ENCODE data around the gene SMPD1. TPM values are rescaled to one million over a fixed set of nuclear protein-coding genes. Genes with fewer than 3 reads are reported as not detected.

The SMPD1 gene
- total and polyA plus RNA-seq, 9 of the 15 experiments (the other 6 are each of a cell fraction or from before 2014, with no cell fraction given): 0.90 to 9.9 (median 5.2) TPM

DNA sequence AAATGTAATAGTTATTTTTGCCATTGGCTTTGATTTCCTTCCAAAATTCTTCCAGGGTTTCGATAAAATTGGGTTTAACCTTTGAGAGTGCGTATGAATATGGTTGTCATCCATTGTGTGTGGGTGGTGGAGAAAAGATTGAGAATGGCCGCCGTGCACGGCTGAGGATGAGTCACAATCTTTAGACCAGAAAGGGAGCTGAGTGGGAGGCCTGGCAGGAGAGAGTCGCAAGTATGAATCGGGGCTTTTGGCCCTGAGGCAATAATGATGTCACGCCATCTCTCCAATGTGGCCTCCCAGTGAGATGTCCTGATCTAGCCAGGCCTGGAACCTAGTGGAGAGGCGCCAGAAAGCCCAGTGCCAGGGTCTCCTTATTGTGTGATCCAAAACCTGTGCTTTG lies 33.1 kb upstream of the SMPD1 start (continued):
- no peak for TF ChIP-seq HEY1 (CRISPR knock-in tag; IDR thresholded peaks at IDR 0.05; ENCODE audit: borderline replicate concordance)
- no peak for TF ChIP-seq DACH1 (IDR thresholded peaks at IDR 0.05; ENCODE audit: partially characterized antibody)
- TF ChIP-seq ATF7 (IDR thresholded peaks at IDR 0.05): peak; percentile 43; the same call in 1 of the 2 replicates
- no peak for TF ChIP-seq ARHGAP35 (IDR thresholded peaks at IDR 0.05; ENCODE audit: partially characterized antibody)
- TF ChIP-seq EZH2 (IDR thresholded peaks at IDR 0.05; ENCODE audit: borderline replicate concordance, low read depth, low read length): no peak
- TF ChIP-seq FOXM1 (IDR thresholded peaks at IDR 0.05; ENCODE audit: low read depth): no peak
- TF ChIP-seq FOXM1 (CRISPR knock-in tag; IDR thresholded peaks at IDR 0.05; ENCODE audit: low read depth): no peak
- TF ChIP-seq, protein P1, sequence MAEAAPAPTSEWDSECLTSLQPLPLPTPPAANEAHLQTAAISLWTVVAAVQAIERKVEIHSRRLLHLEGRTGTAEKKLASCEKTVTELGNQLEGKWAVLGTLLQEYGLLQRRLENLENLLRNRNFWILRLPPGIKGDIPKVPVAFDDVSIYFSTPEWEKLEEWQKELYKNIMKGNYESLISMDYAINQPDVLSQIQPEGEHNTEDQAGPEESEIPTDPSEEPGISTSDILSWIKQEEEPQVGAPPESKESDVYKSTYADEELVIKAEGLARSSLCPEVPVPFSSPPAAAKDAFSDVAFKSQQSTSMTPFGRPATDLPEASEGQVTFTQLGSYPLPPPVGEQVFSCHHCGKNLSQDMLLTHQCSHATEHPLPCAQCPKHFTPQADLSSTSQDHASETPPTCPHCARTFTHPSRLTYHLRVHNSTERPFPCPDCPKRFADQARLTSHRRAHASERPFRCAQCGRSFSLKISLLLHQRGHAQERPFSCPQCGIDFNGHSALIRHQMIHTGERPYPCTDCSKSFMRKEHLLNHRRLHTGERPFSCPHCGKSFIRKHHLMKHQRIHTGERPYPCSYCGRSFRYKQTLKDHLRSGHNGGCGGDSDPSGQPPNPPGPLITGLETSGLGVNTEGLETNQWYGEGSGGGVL (CRISPR knock-in tag; IDR thresholded peaks at IDR 0.05): no peak
- TF ChIP-seq, protein P2, sequence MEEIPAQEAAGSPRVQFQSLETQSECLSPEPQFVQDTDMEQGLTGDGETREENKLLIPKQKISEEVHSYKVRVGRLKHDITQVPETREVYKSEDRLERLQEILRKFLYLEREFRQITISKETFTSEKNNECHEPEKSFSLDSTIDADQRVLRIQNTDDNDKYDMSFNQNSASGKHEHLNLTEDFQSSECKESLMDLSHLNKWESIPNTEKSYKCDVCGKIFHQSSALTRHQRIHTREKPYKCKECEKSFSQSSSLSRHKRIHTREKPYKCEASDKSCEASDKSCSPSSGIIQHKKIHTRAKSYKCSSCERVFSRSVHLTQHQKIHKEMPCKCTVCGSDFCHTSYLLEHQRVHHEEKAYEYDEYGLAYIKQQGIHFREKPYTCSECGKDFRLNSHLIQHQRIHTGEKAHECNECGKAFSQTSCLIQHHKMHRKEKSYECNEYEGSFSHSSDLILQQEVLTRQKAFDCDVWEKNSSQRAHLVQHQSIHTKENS (CRISPR knock-in tag; IDR thresholded peaks at IDR 0.05): no peak
- TF ChIP-seq CREB1 (IDR thresholded peaks at IDR 0.05): 0 out of 2 replicates have a peak, but pooled peaks have one; percentile 26
- TF ChIP-seq CREB1 (CRISPR knock-in tag; IDR thresholded peaks at IDR 0.05): no peak
- TF ChIP-seq HNRNPH1 (optimal IDR thresholded peaks at IDR 0.05; ENCODE audit: low read depth, low read length): no peak
- TF ChIP-seq ZNF764 (CRISPR knock-in tag; IDR thresholded peaks at IDR 0.05; ENCODE audit: low read depth): no peak
- TF ChIP-seq, protein P3, sequence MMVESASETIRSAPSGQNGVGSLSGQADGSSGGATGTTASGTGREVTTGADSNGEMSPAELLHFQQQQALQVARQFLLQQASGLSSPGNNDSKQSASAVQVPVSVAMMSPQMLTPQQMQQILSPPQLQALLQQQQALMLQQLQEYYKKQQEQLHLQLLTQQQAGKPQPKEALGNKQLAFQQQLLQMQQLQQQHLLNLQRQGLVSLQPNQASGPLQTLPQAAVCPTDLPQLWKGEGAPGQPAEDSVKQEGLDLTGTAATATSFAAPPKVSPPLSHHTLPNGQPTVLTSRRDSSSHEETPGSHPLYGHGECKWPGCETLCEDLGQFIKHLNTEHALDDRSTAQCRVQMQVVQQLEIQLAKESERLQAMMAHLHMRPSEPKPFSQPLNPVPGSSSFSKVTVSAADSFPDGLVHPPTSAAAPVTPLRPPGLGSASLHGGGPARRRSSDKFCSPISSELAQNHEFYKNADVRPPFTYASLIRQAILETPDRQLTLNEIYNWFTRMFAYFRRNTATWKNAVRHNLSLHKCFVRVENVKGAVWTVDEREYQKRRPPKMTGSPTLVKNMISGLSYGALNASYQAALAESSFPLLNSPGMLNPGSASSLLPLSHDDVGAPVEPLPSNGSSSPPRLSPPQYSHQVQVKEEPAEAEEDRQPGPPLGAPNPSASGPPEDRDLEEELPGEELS (CRISPR knock-in tag; IDR thresholded peaks at IDR 0.05; ENCODE audit: borderline replicate concordance): no peak
- 0 out of 2 replicates have a peak, but pooled peaks have one; percentile 20 for TF ChIP-seq CEBPG (CRISPR knock-in tag; IDR thresholded peaks at IDR 0.05)
- TF ChIP-seq CEBPG (tag; conservative IDR thresholded peaks at IDR 0.05 in 1 of 2, IDR thresholded peaks at IDR 0.05 in 1 of 2): peak in 1 of 2 experiments; percentile 29; a peak in 1 of 4 replicates
- no peak for TF ChIP-seq ZFP30 (CRISPR knock-in tag; IDR thresholded peaks at IDR 0.05; ENCODE audit: borderline replicate concordance)
- TF ChIP-seq POLR2A (conservative IDR thresholded peaks at IDR 0.05): no peak
- TF ChIP-seq SIRT6 (IDR thresholded peaks at IDR 0.05; ENCODE audit: low read depth, low read length): no peak
- TF ChIP-seq, protein P4, sequence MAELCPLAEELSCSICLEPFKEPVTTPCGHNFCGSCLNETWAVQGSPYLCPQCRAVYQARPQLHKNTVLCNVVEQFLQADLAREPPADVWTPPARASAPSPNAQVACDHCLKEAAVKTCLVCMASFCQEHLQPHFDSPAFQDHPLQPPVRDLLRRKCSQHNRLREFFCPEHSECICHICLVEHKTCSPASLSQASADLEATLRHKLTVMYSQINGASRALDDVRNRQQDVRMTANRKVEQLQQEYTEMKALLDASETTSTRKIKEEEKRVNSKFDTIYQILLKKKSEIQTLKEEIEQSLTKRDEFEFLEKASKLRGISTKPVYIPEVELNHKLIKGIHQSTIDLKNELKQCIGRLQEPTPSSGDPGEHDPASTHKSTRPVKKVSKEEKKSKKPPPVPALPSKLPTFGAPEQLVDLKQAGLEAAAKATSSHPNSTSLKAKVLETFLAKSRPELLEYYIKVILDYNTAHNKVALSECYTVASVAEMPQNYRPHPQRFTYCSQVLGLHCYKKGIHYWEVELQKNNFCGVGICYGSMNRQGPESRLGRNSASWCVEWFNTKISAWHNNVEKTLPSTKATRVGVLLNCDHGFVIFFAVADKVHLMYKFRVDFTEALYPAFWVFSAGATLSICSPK (IDR thresholded peaks at IDR 0.05; ENCODE audit: borderline replicate concordance): no peak
- no peak for TF ChIP-seq ZNF695 (CRISPR knock-in tag; IDR thresholded peaks at IDR 0.05)
- peak; percentile 58; the same call in 1 of the 2 replicates for TF ChIP-seq SMARCE1 (IDR thresholded peaks at IDR 0.05)
- peak in 2 of 3 experiments; percentile 42 to 86 for TF ChIP-seq YY1 (IDR thresholded peaks at IDR 0.05; ENCODE audit: borderline replicate concordance in 1 of 3, control insufficient read depth in 1 of 3, extremely low read depth in 1 of 3, insufficient read depth in 3 of 3, insufficient read length in 1 of 3, insufficient replicate concordance in 2 of 3, low read depth in 1 of 3, low read length in 2 of 3)

All from K562 (cell line).